ENCODE data around the gene TNNI3.
A peak's percentile ranks its signal among the peaks of the same experiment; 100 is the strongest.

The TNNI3 gene

DNA sequence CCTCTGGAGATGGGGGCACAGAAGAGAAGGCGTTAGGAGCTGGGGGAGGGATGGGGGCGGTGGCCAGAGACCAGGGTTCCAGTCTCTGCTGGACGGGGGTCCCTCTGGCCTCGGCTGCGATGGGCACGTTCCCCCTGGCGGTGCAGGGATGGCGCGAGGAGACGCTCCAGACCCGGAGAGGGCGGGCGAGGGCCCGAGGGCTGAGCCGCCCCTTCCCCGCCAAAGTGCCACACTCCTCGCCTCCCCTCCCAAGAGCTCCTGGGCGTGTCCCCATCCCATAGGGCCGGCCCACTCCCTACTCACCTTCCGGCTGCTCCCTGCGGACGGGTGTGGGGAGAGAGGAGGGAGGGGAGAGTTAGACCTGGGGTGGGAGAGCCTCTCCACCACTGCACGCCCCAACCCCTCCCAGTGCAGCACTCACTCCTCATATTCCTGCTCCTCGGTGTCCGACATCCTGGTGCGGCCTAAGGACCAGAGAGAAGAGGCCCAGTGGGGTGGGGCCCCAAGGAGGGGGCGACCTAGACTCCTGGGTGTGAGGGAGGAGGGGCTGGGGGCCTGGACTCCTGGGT, 10.7 kb downstream of the TNNI3 start:
- no peak for DNase-seq (ENCODE audit: low spot score)

DNA sequence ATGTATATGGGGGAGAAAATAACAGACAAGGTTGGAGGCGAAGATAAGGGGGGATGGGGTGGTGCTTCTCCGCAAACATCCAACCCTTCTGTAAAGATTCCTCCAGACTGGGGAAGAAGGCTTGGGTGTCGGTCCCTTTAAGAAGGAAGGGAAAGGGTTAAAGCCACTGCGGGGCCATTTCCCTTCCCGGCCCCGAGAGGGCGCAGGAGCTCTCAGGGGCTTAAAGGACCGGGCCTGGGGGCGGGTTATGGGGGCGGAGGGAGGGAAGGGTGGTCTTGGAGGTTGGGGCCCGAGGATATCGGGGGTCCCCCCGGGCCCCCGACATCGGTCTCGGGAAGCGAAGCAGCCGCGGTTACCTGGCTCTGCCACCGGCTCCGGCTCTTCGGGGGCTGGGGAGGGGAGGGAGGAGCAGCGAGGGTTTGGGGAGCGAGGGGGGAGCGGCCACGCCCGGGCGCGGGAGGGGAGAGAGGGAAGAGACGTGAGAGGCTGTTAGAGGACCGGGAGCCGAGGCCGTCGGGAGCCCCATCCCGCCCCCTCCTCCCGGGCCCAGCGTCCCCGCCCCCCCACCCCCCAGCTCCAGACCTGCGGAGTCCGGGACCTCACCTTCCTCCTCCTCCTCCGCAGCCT, 11.3 kb downstream of the TNNI3 start:
- no peak for DNase-seq (ENCODE audit: low spot score)

DNA sequence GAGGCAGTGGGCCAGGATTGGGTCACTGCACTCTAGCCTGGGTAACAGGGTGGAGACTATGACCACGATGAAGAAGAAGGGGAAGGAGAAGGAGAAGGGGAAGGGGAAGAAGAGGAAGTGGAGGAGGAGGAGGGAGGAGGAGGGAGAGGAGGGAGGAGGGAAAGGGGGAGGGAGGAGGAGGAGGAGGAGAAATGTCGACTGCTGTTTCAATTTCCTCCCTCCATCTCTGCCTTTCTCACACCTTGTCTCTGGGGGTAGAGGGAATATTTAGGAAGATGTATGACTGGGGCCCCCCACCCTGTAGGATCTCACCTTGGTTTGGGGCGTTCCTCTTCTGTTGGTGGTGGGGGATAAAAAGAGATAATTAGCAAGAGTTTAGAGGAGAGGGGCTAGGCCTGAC, 12.3 kb downstream of the TNNI3 start:
- DNase-seq (ENCODE audit: low spot score), result no peak

DNA sequence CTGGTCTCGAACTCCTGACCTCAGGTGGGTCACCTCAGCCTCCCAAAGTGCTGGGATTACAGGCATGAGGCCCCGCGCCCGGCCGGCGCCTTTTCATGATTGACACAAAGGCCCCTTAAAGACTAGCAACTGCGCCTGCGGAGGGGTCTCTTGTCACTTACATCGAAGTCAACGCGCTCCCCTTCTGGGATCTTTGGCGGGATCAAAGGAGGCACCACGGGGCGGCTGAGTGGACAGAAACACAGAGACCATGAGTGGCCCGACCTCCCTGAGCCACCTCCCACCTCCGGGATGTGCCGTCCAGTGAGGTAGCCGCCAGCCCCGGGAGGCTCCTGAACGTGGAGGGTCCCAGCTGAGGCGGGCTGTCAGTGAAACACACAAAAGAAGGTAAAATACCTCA, 15.8 kb downstream of the TNNI3 start:
- no peak for DNase-seq (ENCODE audit: low spot score)

DNA sequence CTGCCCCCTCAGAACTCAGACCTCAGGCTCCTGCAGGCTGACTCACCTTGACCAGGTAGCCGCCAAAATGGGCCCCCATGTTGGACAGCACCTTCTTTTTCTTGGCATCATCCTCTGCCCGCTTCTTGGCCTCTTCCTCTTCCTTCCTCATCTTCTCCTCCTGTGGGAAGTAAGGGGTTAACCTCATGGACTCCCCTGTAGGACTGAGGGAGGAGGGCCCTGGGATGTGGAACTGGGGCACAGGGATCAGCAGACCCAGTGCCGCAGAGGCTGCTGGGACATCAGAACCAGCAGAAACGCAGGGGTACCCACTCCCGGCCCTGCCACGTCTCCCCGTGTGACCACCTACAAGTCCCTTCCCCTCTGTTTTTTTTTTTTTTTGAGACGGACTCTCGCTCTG, 19.6 kb downstream of the TNNI3 start:
- DNase-seq (ENCODE audit: low spot score), result no peak

DNA sequence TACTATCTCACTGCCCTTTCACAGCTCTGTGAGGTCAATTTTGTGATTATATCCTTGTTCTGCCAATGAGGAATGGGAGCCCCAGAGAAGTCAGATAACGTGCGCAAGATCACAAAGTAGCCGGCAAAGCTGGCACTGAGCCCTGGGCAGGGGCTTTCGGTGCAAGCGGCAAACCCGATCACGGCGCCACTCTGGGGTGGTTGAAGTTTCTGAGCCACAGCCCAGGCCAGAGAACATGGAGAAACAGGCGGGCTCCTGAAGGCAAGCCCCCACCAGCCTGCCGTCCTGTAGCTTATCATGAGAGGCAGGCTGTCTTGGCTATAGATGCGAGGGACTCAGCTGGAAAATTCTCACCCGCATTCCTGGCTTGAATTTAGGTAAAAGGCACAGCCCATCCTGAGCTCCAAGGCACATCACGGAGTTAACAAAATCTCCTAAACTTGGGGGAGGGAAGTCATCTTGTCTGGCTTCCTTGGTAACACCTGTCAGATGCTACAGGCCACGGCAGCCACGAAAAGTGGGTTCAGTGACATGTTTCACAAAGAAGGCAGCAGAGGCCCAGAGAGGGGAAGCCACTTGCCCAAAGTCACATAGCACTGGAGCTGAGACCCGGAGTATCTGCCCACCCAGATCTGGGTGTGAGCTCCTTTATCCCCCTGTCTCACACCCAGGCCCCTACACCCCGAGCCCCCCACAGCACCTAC, 21.0 kb downstream of the TNNI3 start:
- no peak for DNase-seq (ENCODE audit: low spot score)

DNA sequence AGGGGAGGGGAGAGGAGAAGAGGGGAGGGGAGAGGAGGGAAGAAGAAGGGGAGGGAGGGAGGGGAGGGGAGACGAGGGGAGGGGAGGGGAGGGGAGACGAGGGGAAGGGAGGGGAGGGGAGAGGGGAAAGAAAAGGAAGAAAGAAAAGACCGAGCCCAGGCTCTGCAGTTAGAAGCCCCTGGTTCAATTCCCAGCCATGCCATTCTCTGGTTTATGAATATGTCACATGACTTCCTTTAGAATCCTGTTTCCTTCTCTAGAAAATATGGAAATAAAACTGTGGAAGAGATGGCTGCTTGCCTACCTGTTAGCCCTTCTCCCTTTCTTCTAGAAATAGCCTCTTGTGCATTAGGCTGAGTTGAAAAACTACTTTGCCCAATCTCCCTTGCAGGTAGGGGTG, 22.8 kb downstream of the TNNI3 start:
- DNase-seq (ENCODE audit: low spot score), result no peak

DNA sequence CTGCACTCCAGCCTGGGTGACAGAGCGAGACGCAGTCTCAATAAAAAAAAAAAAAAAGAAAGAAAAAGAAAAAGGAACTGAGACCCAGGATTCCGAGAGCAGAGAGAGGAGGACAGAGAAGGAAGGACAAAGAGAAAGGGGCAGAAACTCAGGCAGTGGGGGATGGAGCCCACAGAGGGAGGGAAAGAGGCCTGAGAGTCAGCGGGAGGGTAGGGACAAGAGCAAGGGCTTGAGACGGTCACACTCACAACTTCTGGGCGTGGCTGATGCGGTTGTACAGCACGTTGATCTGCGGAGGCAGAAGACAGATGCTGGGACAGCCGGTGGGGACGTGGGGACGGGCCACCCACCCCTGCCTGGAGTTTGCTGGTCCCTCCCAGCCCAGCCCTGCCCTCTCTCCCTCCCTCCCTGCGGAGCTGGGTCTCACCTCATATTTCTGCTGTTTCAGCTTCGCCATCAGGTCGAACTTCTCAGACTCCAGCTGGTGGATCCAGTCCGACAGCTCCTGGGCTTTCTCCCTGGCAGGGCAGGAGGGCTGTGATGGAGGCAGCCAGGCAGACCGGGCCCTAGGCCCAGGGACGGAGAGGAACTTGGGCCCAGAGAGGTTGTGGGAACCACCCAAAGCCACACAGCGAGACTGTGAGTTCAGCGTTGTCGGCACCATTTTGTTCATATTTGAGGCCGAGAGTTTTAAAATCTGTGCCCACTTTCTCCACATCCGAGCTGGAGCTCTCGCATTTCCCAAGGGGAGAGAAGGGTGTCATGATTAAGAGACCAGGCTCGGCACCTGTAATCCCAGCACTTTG, 23.7 kb downstream of the TNNI3 start:
- no peak for DNase-seq (ENCODE audit: low spot score)

DNA sequence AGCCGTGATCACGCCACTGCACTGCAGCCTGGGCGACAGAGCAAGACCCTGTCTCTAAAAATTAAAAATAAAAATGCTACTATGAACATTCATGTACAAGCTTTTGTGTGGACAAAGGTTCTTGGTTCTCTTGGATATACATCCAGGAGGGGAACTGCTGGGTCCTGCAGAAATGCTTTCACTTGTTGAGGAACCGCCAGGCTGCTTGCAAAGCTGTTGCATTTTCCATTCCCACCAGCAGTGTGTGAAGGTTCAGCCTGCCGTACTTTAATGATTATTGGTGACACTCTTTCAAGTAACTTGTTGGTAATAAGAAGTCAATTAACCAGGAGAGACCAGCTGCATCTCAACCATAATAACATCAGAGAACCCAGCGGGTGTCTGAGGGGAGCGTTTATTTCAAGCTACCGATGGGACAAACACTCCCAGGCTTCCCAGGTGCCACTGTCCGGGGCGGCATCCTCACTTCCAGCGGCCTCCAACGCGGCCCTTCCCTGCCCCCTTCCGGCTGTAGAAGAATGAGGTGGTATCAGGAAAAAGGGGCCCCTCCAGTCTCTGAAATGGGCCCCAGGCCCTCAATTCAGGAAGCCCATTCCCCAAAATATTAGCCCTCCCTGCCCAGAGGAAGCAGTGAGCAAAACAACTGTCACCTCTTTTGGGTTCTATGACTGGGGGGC, 24.9 kb downstream of the TNNI3 start:
- no peak for DNase-seq (ENCODE audit: low spot score)

DNA sequence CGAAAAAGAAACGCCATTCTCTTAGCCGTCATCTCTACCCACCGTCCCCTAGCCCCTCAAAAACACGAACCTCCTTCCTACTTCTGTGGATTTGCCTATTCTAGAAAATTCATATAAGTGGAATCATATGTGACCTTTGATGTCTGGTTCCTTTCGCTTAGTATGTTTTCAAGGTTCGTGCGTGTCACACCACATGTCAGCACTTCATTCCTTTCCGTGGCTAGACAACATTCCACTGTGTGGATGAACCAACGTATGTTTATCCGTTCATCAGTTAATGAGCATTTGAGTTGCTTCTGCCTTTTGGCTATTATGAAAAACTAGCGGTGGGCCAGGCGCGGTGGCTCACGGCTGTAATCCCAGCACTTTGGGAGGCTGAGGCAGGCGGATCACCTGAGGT, 26.1 kb downstream of the TNNI3 start:
- no peak for DNase-seq (ENCODE audit: low spot score)

DNA sequence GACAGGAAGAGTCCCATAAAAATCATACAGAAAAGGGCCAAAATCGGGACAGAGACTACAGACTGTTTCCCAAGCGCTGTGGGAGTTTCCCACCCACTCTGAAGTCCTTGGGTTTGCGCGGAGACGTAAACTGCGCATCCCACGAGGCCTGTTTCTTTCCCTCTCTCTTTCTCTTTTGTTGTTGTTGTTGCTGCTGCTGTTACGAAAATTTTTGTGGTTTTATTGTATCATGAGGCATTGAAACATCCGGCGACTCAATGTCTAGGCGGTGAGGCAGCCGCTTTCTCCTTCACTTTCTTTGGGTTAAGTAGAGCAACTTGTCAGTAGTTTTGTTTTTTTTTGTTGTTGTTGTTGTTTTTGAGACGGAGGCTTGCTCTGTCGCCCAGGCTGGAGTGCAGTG, 38.5 kb downstream of the TNNI3 start:
- no peak for DNase-seq (ENCODE audit: low spot score)

DNA sequence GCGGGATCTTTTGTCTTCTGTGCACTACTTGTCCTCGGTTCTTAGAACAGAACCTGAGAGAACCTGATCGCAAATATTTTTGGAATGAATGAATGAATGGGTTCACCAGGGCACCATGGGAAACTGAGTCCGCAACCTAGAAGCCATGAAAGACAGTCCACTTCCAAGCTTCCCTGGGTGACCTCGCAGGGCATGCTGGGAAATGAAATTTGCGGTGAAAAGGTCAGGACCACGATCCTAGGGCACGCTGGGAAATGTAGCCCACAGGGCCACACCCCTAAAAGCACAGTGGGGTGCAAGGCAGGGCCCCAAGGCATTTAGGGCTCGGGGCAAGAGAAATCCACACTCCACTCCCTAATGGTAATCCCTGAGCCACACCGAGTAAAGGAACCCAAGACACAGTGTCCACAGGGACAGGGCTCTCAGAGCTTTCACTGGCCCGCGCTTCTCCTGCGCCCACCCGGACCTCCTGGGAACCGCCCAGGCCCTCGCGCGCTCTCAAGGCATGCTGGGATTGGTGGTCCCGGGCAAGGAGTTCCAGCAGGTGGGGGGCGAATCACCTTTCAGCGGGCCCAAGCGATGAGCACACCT, 39.0 kb downstream of the TNNI3 start:
- no peak for DNase-seq (ENCODE audit: low spot score)

DNA sequence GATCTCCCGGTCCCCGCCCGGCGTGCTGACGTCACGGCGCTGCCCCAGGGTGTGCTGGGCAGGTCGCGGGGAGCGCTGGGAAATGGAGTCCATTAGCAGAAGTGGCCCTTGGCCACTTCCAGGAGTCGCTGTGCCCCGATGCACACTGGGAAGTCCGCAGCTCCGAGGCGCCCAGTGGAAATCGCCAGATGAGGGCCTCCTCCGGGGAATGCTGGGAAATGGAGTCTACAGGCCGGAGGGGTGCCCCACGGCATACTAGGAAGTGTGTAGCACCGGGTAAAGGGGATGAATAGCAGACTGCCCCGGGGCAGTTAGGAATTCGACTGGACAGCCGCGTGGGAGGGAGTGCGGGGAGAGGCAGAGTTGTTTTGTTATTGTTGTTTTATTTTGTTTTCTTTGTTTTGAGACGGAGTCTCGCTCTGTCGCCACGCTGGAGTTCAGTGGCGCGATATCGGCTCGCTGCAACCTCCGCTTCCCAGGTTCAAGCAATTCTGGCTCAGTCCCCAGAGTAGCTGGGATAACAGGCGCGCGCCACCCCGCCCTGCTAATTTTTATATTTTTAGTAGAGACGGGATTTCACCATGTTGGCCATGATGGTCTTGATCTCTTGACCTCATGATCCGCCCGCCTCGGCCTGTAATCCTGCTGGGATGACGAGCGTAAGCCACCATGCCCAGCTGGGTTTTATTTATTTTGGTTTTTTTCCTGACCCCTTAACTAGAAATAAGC, 39.7 kb downstream of the TNNI3 start:
- peak; percentile 98 for DNase-seq (ENCODE audit: low spot score)

DNA sequence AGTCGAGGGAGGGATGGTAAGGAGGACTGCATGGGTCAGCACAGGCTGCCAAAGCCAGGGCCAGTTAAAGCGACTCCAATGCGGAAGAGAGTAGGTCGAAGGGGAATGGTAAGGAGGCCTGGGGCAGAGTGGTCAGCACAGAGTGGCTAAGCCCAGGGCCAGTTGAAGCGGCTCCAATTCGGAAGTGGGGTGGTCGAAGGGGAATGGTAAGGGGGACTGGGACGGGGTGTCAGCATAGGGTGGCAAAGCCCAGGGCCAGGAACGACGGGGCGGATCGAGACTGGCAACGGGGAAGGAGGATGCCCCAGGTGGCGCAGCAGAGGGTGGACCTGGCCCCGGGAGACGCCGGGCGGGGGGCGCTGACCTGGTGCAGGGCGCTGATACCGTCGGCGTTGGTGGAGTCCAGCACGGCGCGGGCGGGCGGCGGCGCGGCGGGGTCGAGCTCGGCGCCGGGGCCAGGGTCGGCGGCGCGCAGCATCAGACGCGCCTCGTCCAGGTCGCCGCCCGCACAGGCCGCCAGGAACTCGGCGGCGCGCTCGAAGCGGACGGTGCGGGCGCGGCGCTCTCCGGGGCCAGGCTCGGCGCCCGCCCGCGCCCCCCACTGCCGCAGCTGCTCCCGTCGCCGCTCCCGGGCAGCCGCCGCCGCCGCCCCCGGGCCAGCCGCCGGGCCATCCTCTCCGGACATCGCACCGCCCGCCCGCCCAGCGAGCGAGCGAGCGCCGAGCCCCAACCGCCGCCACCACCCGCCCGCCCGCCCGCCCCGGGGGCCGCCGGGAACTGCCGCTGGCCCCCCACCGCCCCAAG, 40.5 kb downstream of the TNNI3 start, which contains the start of gene PPP1R12C:
Gene PPP1R12C, minus strand, starts transcription at position 779 of the 804 bp plus-strand sequence. Its CDS starts 94 bp downstream, at position 685.
- DNase-seq (ENCODE audit: low spot score), result no peak

DNA sequence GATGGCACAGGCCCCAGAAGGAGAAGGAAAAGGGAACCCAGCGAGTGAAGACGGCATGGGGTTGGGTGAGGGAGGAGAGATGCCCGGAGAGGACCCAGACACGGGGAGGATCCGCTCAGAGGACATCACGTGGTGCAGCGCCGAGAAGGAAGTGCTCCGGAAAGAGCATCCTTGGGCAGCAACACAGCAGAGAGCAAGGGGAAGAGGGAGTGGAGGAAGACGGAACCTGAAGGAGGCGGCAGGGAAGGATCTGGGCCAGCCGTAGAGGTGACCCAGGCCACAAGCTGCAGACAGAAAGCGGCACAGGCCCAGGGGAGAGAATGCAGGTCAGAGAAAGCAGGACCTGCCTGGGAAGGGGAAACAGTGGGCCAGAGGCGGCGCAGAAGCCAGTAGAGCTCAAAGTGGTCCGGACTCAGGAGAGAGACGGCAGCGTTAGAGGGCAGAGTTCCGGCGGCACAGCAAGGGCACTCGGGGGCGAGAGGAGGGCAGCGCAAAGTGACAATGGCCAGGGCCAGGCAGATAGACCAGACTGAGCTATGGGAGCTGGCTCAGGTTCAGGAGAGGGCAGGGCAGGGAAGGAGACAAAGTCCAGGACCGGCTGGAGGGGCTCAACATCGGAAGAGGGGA, 41.2 kb downstream of the TNNI3 start:
- no peak for DNase-seq (ENCODE audit: low spot score)

DNA sequence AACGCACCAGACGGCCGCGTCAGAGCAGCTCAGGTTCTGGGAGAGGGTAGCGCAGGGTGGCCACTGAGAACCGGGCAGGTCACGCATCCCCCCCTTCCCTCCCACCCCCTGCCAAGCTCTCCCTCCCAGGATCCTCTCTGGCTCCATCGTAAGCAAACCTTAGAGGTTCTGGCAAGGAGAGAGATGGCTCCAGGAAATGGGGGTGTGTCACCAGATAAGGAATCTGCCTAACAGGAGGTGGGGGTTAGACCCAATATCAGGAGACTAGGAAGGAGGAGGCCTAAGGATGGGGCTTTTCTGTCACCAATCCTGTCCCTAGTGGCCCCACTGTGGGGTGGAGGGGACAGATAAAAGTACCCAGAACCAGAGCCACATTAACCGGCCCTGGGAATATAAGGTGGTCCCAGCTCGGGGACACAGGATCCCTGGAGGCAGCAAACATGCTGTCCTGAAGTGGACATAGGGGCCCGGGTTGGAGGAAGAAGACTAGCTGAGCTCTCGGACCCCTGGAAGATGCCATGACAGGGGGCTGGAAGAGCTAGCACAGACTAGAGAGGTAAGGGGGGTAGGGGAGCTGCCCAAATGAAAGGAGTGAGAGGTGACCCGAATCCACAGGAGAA, 42.0 kb downstream of the TNNI3 start:
- no peak for DNase-seq (ENCODE audit: low spot score)

DNA sequence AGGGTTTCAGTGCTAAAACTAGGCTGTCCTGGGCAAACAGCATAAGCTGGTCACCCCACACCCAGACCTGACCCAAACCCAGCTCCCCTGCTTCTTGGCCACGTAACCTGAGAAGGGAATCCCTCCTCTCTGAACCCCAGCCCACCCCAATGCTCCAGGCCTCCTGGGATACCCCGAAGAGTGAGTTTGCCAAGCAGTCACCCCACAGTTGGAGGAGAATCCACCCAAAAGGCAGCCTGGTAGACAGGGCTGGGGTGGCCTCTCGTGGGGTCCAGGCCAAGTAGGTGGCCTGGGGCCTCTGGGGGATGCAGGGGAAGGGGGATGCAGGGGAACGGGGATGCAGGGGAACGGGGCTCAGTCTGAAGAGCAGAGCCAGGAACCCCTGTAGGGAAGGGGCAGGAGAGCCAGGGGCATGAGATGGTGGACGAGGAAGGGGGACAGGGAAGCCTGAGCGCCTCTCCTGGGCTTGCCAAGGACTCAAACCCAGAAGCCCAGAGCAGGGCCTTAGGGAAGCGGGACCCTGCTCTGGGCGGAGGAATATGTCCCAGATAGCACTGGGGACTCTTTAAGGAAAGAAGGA, 42.9 kb downstream of the TNNI3 start:
- DNase-seq (ENCODE audit: low spot score), result no peak

DNA sequence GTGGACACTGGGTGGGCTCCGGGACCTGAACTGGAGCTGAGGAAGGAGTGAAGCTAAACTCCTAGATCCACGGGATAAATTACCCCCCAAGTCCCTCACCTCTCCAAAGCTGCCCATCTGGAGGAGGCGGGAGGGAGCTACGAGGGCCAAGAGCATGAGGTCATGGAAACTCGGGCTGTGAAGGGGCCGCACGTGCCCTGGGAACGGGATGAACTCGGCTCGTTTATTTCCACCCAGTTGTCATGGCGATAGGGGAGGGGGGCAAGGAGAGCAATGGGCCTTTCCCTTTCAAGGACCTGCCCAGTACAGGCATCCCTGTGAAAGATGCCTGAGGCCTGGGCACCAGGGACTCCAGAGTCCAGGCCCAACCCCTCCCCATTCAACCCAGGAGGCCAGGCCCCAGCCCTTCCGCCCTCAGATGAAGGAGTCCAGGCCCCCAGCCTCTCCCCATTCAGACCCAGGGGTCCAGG, 43.9 kb downstream of the TNNI3 start:
- peak; percentile 90 for DNase-seq (ENCODE audit: low spot score)
